Activated naive CD8-positive, alpha-beta T cell treated with anti-CD3 and anti-CD28 coated beads for 36 hours (primary cell): ENCODE data around the gene SDF2. TPM values are rescaled to one million over a fixed set of nuclear protein-coding genes. Genes with fewer than 3 reads are reported as not detected.

Experiments used
- total RNA-seq, 2 experiments: library from RNA; stranded (reverse); gene quantifications; one replicate each; pipeline ENCODE4 v1.2.3, GENCODE V29; 2021

Gene SDF2
- total RNA-seq, 2 experiments from 2014 or later, result 36.8 to 37.2 TPM

Other genes with a start within 250 kb of the SDF2 start
- gene SLC13A2, start 188.3 kb downstream of the SDF2 start, total RNA-seq, result not detected
- gene FOXN1, start 155.6 kb downstream of the SDF2 start, total RNA-seq, result not detected
- 10 to 100 TPM; 31.5 to 34.3 TPM for gene UNC119, start 109.3 kb downstream of the SDF2 start, total RNA-seq
- 10 to 100 TPM; 41.5 to 42.5 TPM for gene PIGS, start 90.4 kb downstream of the SDF2 start, total RNA-seq
- gene ALDOC, start 85.0 kb downstream of the SDF2 start, total RNA-seq, result 10 to 100 TPM; 85.6 to 85.8 TPM
- 100 to 1,000 TPM; 111 to 122 TPM for gene SPAG5, start 62.9 kb downstream of the SDF2 start, total RNA-seq
- gene RSKR, start 47.7 kb downstream of the SDF2 start, total RNA-seq, result 10 to 100 TPM; 14.3 to 17.8 TPM
- gene BLTP2, start 16.7 kb downstream of the SDF2 start, total RNA-seq, result 100 to 1,000 TPM; 174 to 180 TPM
- 10 to 100 TPM; 77.0 to 77.9 TPM for gene SUPT6H, start 299 bp upstream of the SDF2 start, total RNA-seq
- 1 to 10 TPM; 3.1 to 3.9 TPM for gene PROCA1, start 50.0 kb upstream of the SDF2 start, total RNA-seq
- 1 to 10 TPM; 7.6 to 8.2 TPM for gene RAB34, start 56.0 kb upstream of the SDF2 start, total RNA-seq
- gene RPL23A, start 58.1 kb upstream of the SDF2 start, total RNA-seq, result 1,000 to 10,000 TPM; 2,447 to 2,533 TPM
- gene TLCD1, start 64.3 kb upstream of the SDF2 start, total RNA-seq, result 10 to 100 TPM; 15.5 to 17.8 TPM
- 1 to 10 TPM; 4.8 to 5.6 TPM for gene NEK8, start 66.9 kb upstream of the SDF2 start, total RNA-seq
- gene TRAF4, start 82.1 kb upstream of the SDF2 start, total RNA-seq, result 100 to 1,000 TPM; 219 to 221 TPM
- 10 to 100 TPM; 13.9 to 14.2 TPM for gene FAM222B, start 180.9 kb upstream of the SDF2 start, total RNA-seq
- gene ERAL1, start 193.1 kb upstream of the SDF2 start, total RNA-seq, result 10 to 100 TPM; 77.6 to 80.4 TPM
- gene FLOT2, start 235.8 kb upstream of the SDF2 start, total RNA-seq, result 10 to 100 TPM; 56.2 to 65.2 TPM
- 10 to 100 TPM; 31.8 to 34.1 TPM for gene DHRS13, start 241.2 kb upstream of the SDF2 start, total RNA-seq